GM21717 (cell line): ENCODE data around the gene RCAN2.

Experiments
- ATAC-seq: cut with Tn5 transposase; IDR thresholded peaks from one replicate; pipeline ENCODE4 v1.9.1; 2021; ENCODE audit warnings: mild to moderate bottlenecking, moderate library complexity; ENCODE audit not compliant: unreplicated experiment

RCAN2 gene

GRCh38 chr6:46175446-46175845, 315.8 kb downstream of the RCAN2 start:
- ATAC-seq, result peak; percentile 73

- ATAC-seq, result no peak
Measured at GRCh38 chr6:46174904-46175303, 316.3 kb downstream of the RCAN2 start.

- ATAC-seq, result no peak
Measured at GRCh38 chr6:46172176-46172575, 319.1 kb downstream of the RCAN2 start.
